Gastroesophageal sphincter (tissue), 4 donors: ENCODE results near the gene S100B. TPM values are rescaled to one million over a fixed set of nuclear protein-coding genes. Genes with fewer than 3 reads are reported as not detected.

ENCODE experiments used
- ATAC-seq: fragments of 150-250 bp; one replicate; pipeline ENCODE4 v1.9.1; 2016; ENCODE audit warnings: mild to moderate bottlenecking, moderate library complexity
- H3K27ac ChIP-seq, 4 donors: fragments of 200-600 bp; sonication (generic) in 3 of 4; 1 replicate in 3 of 4; 2 replicates in 1 of 4; pipeline ENCODE4 v1.5.1; 2016 to 2019
- H3K27me3 ChIP-seq: fragments of 200-600 bp; sonication (generic); one replicate; pipeline ENCODE4 v1.5.1; 2019
- H3K36me3 ChIP-seq, 2 donors: fragments of 200-600 bp; sonication (generic); one replicate each; pipeline ENCODE4 v1.5.1; 2019; ENCODE audit warnings: control low read depth in 1 of 2
- H3K4me1 ChIP-seq, 3 donors: fragments of 200-600 bp; sonication (generic); 1 replicate in 2 of 3; 2 replicates in 1 of 3; pipeline ENCODE4 v1.5.1; 2016 to 2019; ENCODE audit warnings: control low read depth in 2 of 3
- H3K4me3 ChIP-seq, 2 donors: fragments of 200-600 bp; sonication (generic); one replicate each; pipeline ENCODE4 v1.5.1; 2019; ENCODE audit warnings: mild to moderate bottlenecking in 1 of 2, moderate library complexity in 1 of 2
- H3K9me3 ChIP-seq, 3 donors: fragments of 200-600 bp; sonication (generic); one replicate each; pipeline ENCODE4 v1.5.1; 2017 to 2019; ENCODE audit warnings: control low read depth in 2 of 3
- EP300 ChIP-seq: sonication (generic); formaldehyde crosslinking; IDR thresholded peaks from one replicate; pipeline ENCODE4 v1.6.1; 2017; ENCODE audit warnings: antibody characterized with exemption, mild to moderate bottlenecking
- POLR2A ChIP-seq, 2 donors: fragments of 450-650 bp; IDR thresholded peaks; one replicate each; pipeline ENCODE4 v1.6.1; 2017; ENCODE audit warnings: antibody characterized with exemption in 2 of 2, mild to moderate bottlenecking in 2 of 2, moderate library complexity in 1 of 2
- POLR2AphosphoS5 ChIP-seq: sonication (generic); formaldehyde crosslinking; IDR thresholded peaks from one replicate; pipeline ENCODE4 v1.6.1; 2017; ENCODE audit warnings: antibody characterized with exemption
- WGBS, 2 donors: methylation state at CpG; one replicate each; pipeline ENCODE4 v1.1.5; 2018; ENCODE audit warnings: low coverage in 1 of 2; 5-methylcytosine and 5-hydroxymethylcytosine counted together
- total RNA-seq, 4 donors: library from RNA; depleted of rRNA; stranded (reverse); fragments of >200 nt; gene quantifications; one replicate each; pipeline ENCODE4 v1.1.0, GENCODE V29; 2016
- TF ChIP-seq, protein P1 (sequence below), 4 experiments: fragments of 200-600 bp in 2 of 4; fragments of 450-650 bp in 2 of 4; sonication (generic) in 1 of 4; IDR thresholded peaks; one replicate each; pipeline ENCODE4 v1.5.1; 2017 to 2019; ENCODE audit warnings: antibody characterized with exemption in 4 of 4, mild to moderate bottlenecking in 2 of 4, moderate library complexity in 2 of 4

S100B gene
- total RNA-seq, 4 donors from 2014 or later, result 22.6 to 31.6 (median 27.7) TPM

GRCh38 chr21:46567348-46567747 is 37.5 kb downstream of the S100B start:
- ATAC-seq, result no peak
- Histone ChIP-seq H3K27me3 (no peaks in the 10 kb centered on the region), H3K9me3 (peaks cover 0 to 9% (median 0%) of the 10 kb centered on the region in 3 donors), H3K4me3 (no peak overlapping the region), H3K36me3 (peaks cover 0 to 98% of the 10 kb centered on the region in 2 donors), H3K27ac (no peak overlapping the region), H3K4me1 (no peaks in the 10 kb centered on the region)
- 81 to 100% methylated on average over 3 of the region's 15 CpGs for WGBS, 2 donors
- TF ChIP-seq POLR2AphosphoS5, result no peak
- TF ChIP-seq, protein P1, sequence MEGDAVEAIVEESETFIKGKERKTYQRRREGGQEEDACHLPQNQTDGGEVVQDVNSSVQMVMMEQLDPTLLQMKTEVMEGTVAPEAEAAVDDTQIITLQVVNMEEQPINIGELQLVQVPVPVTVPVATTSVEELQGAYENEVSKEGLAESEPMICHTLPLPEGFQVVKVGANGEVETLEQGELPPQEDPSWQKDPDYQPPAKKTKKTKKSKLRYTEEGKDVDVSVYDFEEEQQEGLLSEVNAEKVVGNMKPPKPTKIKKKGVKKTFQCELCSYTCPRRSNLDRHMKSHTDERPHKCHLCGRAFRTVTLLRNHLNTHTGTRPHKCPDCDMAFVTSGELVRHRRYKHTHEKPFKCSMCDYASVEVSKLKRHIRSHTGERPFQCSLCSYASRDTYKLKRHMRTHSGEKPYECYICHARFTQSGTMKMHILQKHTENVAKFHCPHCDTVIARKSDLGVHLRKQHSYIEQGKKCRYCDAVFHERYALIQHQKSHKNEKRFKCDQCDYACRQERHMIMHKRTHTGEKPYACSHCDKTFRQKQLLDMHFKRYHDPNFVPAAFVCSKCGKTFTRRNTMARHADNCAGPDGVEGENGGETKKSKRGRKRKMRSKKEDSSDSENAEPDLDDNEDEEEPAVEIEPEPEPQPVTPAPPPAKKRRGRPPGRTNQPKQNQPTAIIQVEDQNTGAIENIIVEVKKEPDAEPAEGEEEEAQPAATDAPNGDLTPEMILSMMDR (IDR thresholded peaks at IDR 0.05), result no peak

DNA sequence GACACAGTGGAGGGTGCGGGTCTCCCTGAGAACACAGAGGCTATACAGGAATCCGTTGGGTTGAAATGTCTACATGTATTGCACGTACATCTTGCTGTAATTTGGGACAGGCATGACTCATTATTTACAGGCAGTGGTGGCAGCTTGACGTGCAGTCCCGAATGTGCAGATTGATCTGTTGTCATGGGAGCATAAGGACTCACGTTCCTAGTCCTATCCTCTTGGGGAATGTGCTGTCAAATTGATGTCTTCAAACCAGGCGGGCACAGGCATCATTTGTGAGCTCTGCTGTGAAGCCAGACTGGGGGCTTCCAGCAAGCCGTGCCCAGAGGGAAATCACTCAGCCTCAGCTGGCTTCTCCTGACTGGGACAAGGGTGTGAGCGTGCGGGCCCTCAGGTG is 40.5 kb downstream of the S100B start:
- no peaks in the 10 kb centered on the region for H3K9me3 ChIP-seq
- H3K4me1 ChIP-seq, result no peaks in the 10 kb centered on the region
- TF ChIP-seq, protein P1 (IDR thresholded peaks at IDR 0.05), result no peak
- TF ChIP-seq POLR2A (IDR thresholded peaks at IDR 0.05), result no peak
- TF ChIP-seq EP300, result no peak
- TF ChIP-seq POLR2AphosphoS5, result no peak
- no peak overlapping the region for H3K27ac ChIP-seq
- no peak overlapping the region for H3K4me3 ChIP-seq
- 69 to 100% methylated on average over 4 to 5 of the region's 10 CpGs for WGBS, 2 donors
- ATAC-seq, result no peak
- peaks cover 0 to 100% of the 10 kb centered on the region in 2 donors for H3K36me3 ChIP-seq
- H3K27me3 ChIP-seq, result no peaks in the 10 kb centered on the region

DNA sequence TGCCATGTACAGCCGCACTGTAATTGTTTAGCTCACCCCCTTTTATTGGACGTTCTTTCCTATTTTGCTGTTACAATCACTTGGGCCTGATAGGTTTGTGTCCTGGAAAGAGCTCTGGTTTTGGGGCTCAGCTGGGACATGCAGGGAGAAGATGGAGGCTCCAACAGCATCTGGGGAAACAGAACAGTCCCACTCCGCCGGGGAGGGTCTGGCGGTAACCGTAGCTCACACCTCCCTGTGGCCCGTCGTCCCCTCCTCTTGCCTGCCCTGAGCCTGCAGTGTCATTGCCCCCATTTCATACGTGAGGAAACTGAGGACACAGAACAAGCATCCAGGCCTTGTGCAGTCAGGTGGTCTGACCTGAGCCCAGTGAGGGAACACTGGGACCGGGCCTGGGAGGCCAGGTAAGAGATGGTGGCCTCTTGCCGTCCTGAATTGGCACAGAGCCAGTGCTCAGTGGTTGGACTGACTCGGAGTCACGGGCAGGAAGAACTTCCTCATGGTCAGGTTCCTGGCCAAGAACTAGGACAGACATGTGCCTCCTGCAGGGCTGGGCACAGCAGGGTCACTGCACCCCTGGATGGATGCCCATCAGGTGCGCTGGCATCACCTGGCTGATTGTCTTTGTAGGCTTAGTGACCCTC is 41.8 kb downstream of the S100B start:
- H3K27me3 ChIP-seq, result no peaks in the 10 kb centered on the region
- no peaks in the 10 kb centered on the region for H3K4me1 ChIP-seq
- no peaks in the 10 kb centered on the region for H3K9me3 ChIP-seq
- ATAC-seq, result no peak
- H3K36me3 ChIP-seq, result peaks cover 0 to 100% of the 10 kb centered on the region in 2 donors
- H3K4me3 ChIP-seq, result no peak overlapping the region
- WGBS, 2 donors, result 83% methylated on average over 3 of the region's 14 CpGs; no CpG with 5 or more reads in 1 of the 2 donors
- H3K27ac ChIP-seq, result no peak overlapping the region
- TF ChIP-seq POLR2AphosphoS5 (no peak), POLR2A (IDR thresholded peaks at IDR 0.05) (no peak), EP300 (no peak)
- TF ChIP-seq, protein P1 (IDR thresholded peaks at IDR 0.05), result no peak

DNA sequence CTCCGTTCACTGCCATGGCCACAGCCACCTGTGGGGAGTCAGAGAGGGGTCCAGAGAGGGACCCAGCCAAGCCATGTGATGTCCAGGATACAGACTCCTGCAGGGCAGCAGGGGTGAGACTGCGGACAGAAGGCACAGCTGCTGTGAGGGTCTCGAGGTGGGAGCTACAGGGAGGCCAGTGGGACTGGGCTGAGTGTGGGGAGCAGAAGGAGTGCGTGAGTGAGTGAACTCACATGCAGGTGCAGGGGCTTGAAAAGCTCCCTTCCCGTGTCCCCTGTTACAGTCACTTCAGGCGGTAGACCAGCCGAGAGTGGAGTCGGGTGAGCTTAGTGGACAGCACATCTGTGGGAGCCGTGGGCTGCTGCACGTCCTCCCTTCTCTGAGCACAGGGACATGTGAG is 42.4 kb downstream of the S100B start:
- TF ChIP-seq POLR2AphosphoS5, result no peak
- TF ChIP-seq EP300, result no peak
- no peak for TF ChIP-seq POLR2A (IDR thresholded peaks at IDR 0.05)
- TF ChIP-seq, protein P1 (IDR thresholded peaks at IDR 0.05), result no peak
- Histone ChIP-seq H3K4me1 (no peaks in the 10 kb centered on the region), H3K9me3 (no peaks in the 10 kb centered on the region), H3K27ac (no peak overlapping the region), H3K27me3 (no peaks in the 10 kb centered on the region), H3K36me3 (peaks cover 0 to 100% of the 10 kb centered on the region in 2 donors), H3K4me3 (no peak overlapping the region)
- no peak for ATAC-seq
- 82% methylated on average over 8 of the region's 10 CpGs; no CpG with 5 or more reads in 1 of the 2 donors for WGBS, 2 donors

- no peak for ATAC-seq
- no peak overlapping the region for H3K4me3 ChIP-seq
- WGBS, 2 donors, result 88% methylated on average over 12 to 15 of the region's 19 CpGs
- no peak overlapping the region for H3K27ac ChIP-seq
- TF ChIP-seq POLR2A (IDR thresholded peaks at IDR 0.05), result no peak
- TF ChIP-seq POLR2AphosphoS5, result no peak
- no peak for TF ChIP-seq EP300
- TF ChIP-seq, protein P1 (IDR thresholded peaks at IDR 0.05), result no peak
- H3K27me3 ChIP-seq, result no peaks in the 10 kb centered on the region
- H3K9me3 ChIP-seq, result no peaks in the 10 kb centered on the region
- H3K4me1 ChIP-seq, result no peaks in the 10 kb centered on the region
- H3K36me3 ChIP-seq, result peaks cover 0 to 100% of the 10 kb centered on the region in 2 donors
Measured at GRCh38 chr21:46561445-46562090, 43.3 kb downstream of the S100B start.
